GM21381 (cell line): ENCODE data around the gene THSD7A.
"Not testable (repeated sequence)": the region's sequence is repeated elsewhere in the genome, so short reads cannot be mapped to it uniquely, and the experiment has no call there.

Experiments used
- ATAC-seq: cut with Tn5 transposase; IDR thresholded peaks from one replicate; pipeline ENCODE4 v1.9.1; 2021; ENCODE audit warnings: mild to moderate bottlenecking, moderate library complexity; ENCODE audit not compliant: unreplicated experiment

Gene THSD7A

GRCh38 chr7:11533229-11533820 is 298.7 kb downstream of the THSD7A start:
- ATAC-seq = no peak

GRCh38 chr7:11529382-11529781 is 302.6 kb downstream of the THSD7A start:
- no peak for ATAC-seq

- ATAC-seq = no peak
Measured at GRCh38 chr7:11527707-11528106, 304.3 kb downstream of the THSD7A start.

GRCh38 chr7:11524476-11525397 is 307.3 kb downstream of the THSD7A start:
- ATAC-seq = no peak

- not testable (repeated sequence) for ATAC-seq
Measured at GRCh38 chr7:11521964-11522499, 310.0 kb downstream of the THSD7A start.

GRCh38 chr7:11517853-11518252 is 314.1 kb downstream of the THSD7A start:
- no peak for ATAC-seq

- no peak for ATAC-seq
Measured at GRCh38 chr7:11516328-11516727, 315.7 kb downstream of the THSD7A start.

- ATAC-seq = no peak
Measured at GRCh38 chr7:11513460-11513859, 318.5 kb downstream of the THSD7A start.

- no peak for ATAC-seq
Measured at GRCh38 chr7:11507929-11508328, 324.1 kb downstream of the THSD7A start.

GRCh38 chr7:11506417-11506816 is 325.6 kb downstream of the THSD7A start:
- no peak for ATAC-seq

- no peak for ATAC-seq
Measured at GRCh38 chr7:11505471-11505985, 326.5 kb downstream of the THSD7A start.

GRCh38 chr7:11492307-11492706 is 339.7 kb downstream of the THSD7A start:
- no peak for ATAC-seq

- no peak for ATAC-seq
Measured at GRCh38 chr7:11491811-11492210, 340.2 kb downstream of the THSD7A start.

- no peak for ATAC-seq
Measured at GRCh38 chr7:11489280-11489679, 342.7 kb downstream of the THSD7A start.

- ATAC-seq = no peak
Measured at GRCh38 chr7:11486271-11486670, 345.7 kb downstream of the THSD7A start.

GRCh38 chr7:11485636-11486035 is 346.4 kb downstream of the THSD7A start:
- ATAC-seq = no peak

- no peak for ATAC-seq
Measured at GRCh38 chr7:11480143-11480542, 351.9 kb downstream of the THSD7A start.

GRCh38 chr7:11478882-11479281 is 353.1 kb downstream of the THSD7A start:
- no peak for ATAC-seq

- no peak for ATAC-seq
Measured at GRCh38 chr7:11478426-11478825, 353.6 kb downstream of the THSD7A start.

- no peak for ATAC-seq
Measured at GRCh38 chr7:11474902-11475585, 357.0 kb downstream of the THSD7A start.

- ATAC-seq = no peak
Measured at GRCh38 chr7:11473807-11474424, 358.1 kb downstream of the THSD7A start.
